SK-N-SH (cell line): ENCODE data around the gene ALG13. TPM values are rescaled to one million over a fixed set of nuclear protein-coding genes. Genes with fewer than 3 reads are reported as not detected.
A peak's percentile ranks its signal among the peaks of the same experiment; 100 is the strongest.

Experiments used
- CTCF ChIA-PET: fragments of 300-600, 350-600 bp; formaldehyde crosslinking; extraction: SDS; loops from one replicate; lab custom pipeline; 2021; lab: Yijun Ruan, JAX
- POLR2A ChIA-PET: fragments of 350-600 bp; sonication (Branson Sonifier 250); formaldehyde crosslinking; extraction: SDS; loops from one replicate; lab custom pipeline; 2020; ENCODE audit warnings: antibody characterized with exemption, inconsistent platforms; lab: Yijun Ruan, JAX
- DNase-seq: peaks from one replicate; pipeline ENCODE4 v3.0.0; 2012
- H2AFZ ChIP-seq: fragments of 200-600 bp; sonication (generic); 2 replicates; pipeline ENCODE4 v1.8.1; 2016; ENCODE audit warnings: antibody characterized with exemption, mild to moderate bottlenecking, low read depth
- H3F3A ChIP-seq: fragments of 200-600 bp; sonication (generic); replicated peaks from 2 replicates; pipeline ENCODE3; 2016; ENCODE audit warnings: antibody characterized with exemption, mild to moderate bottlenecking; ENCODE audit not compliant: insufficient read depth
- H3K27ac ChIP-seq, 2 experiments: fragments of 200-500 bp in 1 of 2; fragments of 200-600 bp in 1 of 2; sonication (Bioruptor generic) in 1 of 2; sonication (generic), shearing (Covaris generic) in 1 of 2; 2 replicates each; pipeline versions ENCODE4 v1.5.1 to v1.6.1; 2014 to 2016; ENCODE audit warnings: low read depth in 2 of 2, inconsistent platforms in 1 of 2, low read length in 1 of 2, mild to moderate bottlenecking in 1 of 2, mixed read lengths in 1 of 2
- H3K27me3 ChIP-seq: fragments of 200-600 bp; sonication (generic), shearing (Covaris generic); 2 replicates; pipeline ENCODE4 v1.6.1; 2016; ENCODE audit warnings: mixed run types; ENCODE audit not compliant: insufficient read depth
- H3K36me3 ChIP-seq, 2 experiments: fragments of 200-500 bp in 1 of 2; fragments of 200-600 bp in 1 of 2; sonication (Bioruptor generic) in 1 of 2; sonication (generic) in 1 of 2; replicated peaks in 1 of 2; 2 replicates each; pipeline versions ENCODE3 to v1.5.1; 2014 to 2016; ENCODE audit warnings: low read length in 1 of 2, mild to moderate bottlenecking in 1 of 2; ENCODE audit not compliant: insufficient read depth in 2 of 2, control insufficient read depth in 1 of 2
- H3K4me1 ChIP-seq, 2 experiments: fragments of 200-500 bp in 1 of 2; fragments of 200-600 bp in 1 of 2; sonication (Bioruptor generic) in 1 of 2; sonication (generic), shearing (Covaris generic) in 1 of 2; 2 replicates each; pipeline versions ENCODE4 v1.5.1 to v1.6.1; 2014 to 2016; ENCODE audit warnings: low read depth in 1 of 2, low read length in 1 of 2, mixed run types in 1 of 2; ENCODE audit not compliant: insufficient read depth in 2 of 2, control insufficient read depth in 1 of 2
- H3K4me2 ChIP-seq: fragments of 200-600 bp; sonication (generic), shearing (Covaris generic); 2 replicates; pipeline ENCODE4 v1.6.1; 2017; ENCODE audit warnings: mixed run types
- H3K4me3 ChIP-seq, 2 experiments: fragments of 200-500 bp in 1 of 2; fragments of 200-600 bp in 1 of 2; sonication (Bioruptor generic) in 1 of 2; sonication (generic), shearing (Covaris generic) in 1 of 2; 2 replicates each; pipeline versions ENCODE4 v1.5.1 to v1.8.1; 2014 to 2016; ENCODE audit warnings: low read depth in 2 of 2, inconsistent platforms in 1 of 2, low read length in 1 of 2, mild to moderate bottlenecking in 1 of 2, mixed read lengths in 1 of 2, moderate library complexity in 1 of 2
- H3K79me2 ChIP-seq: fragments of 200-600 bp; sonication (generic); 2 replicates; pipeline ENCODE4 v1.8.1; 2017; ENCODE audit warnings: mild to moderate bottlenecking; ENCODE audit not compliant: insufficient read depth
- H3K9ac ChIP-seq: fragments of 200-600 bp; sonication (generic); 2 replicates; pipeline ENCODE4 v1.6.1; 2017; ENCODE audit warnings: mixed run types
- H3K9me2 ChIP-seq: fragments of 200-600 bp; sonication (generic); 2 replicates; pipeline ENCODE4 v1.6.1; 2017; ENCODE audit warnings: mixed run types
- H3K9me3 ChIP-seq: fragments of 200-600 bp; sonication (generic); 2 replicates; pipeline ENCODE4 v1.6.1; 2017; ENCODE audit warnings: mixed run types, mild to moderate bottlenecking, moderate library complexity
- H4K20me1 ChIP-seq: fragments of 200-600 bp; sonication (generic); 2 replicates; pipeline ENCODE4 v1.6.1; 2017; ENCODE audit warnings: mild to moderate bottlenecking, mixed run types; ENCODE audit not compliant: insufficient read depth
- ELF1 ChIP-seq: IDR thresholded peaks from 2 replicates; pipeline ENCODE4 v1.4.0; 2012
- EZH2phosphoT487 ChIP-seq: fragments of 200-600 bp; sonication (generic); IDR thresholded peaks from 2 replicates; pipeline ENCODE4 v1.6.1; 2017; ENCODE audit warnings: low read depth, mixed run types, mild to moderate bottlenecking, antibody characterized with exemption, moderate library complexity, borderline replicate concordance
- FOSL2 ChIP-seq: IDR thresholded peaks from 2 replicates; pipeline ENCODE4 v1.4.0; 2012; ENCODE audit warnings: low read depth, mild to moderate bottlenecking, moderate library complexity, borderline replicate concordance
- GATA2 ChIP-seq: sonication (generic); formaldehyde crosslinking; IDR thresholded peaks from 2 replicates; pipeline ENCODE4 v1.5.0; 2020; ENCODE audit warnings: mild to moderate bottlenecking, missing genetic modification reagents
- NFIC ChIP-seq: IDR thresholded peaks from 2 replicates; pipeline ENCODE4 v1.4.0; 2012; ENCODE audit warnings: borderline replicate concordance
- RAD21 ChIP-seq: IDR thresholded peaks from 2 replicates; pipeline ENCODE4 v1.6.1; 2012; ENCODE audit warnings: mild to moderate bottlenecking, low read length
- SMC3 ChIP-seq: IDR thresholded peaks from 2 replicates; pipeline ENCODE4 v1.6.1; 2012; ENCODE audit warnings: low read depth, low read length, improper control_type of control experiment
- YY1 ChIP-seq: IDR thresholded peaks from 2 replicates; pipeline ENCODE4 v1.4.0; 2012; ENCODE audit warnings: low read depth, mild to moderate bottlenecking
- WGBS: methylation state at CpG from one replicate; pipeline ENCODE4 v1.1.6; 2017; ENCODE audit warnings: low lambda C conversion rate; 5-methylcytosine and 5-hydroxymethylcytosine counted together
- polyA plus RNA-seq, 3 experiments: library from polyadenylated mRNA; depleted of rRNA; stranded (reverse); fragments of >200 nt; gene quantifications; 2 replicates each; pipeline ENCODE4 v1.2.3, GENCODE V29; 2012
- TF ChIP-seq, protein P1 (sequence below): fragments of 200-600 bp; sonication (generic); IDR thresholded peaks from 2 replicates; pipeline ENCODE4 v1.6.1; 2017; ENCODE audit warnings: antibody characterized with exemption, mild to moderate bottlenecking, moderate library complexity
- TF ChIP-seq, protein P2 (sequence below): IDR thresholded peaks from 2 replicates; pipeline ENCODE4 v1.6.1; 2012; ENCODE audit warnings: mild to moderate bottlenecking, low read depth, low read length, moderate library complexity
- TF ChIP-seq, protein P3 (sequence below): IDR thresholded peaks from 2 replicates; pipeline ENCODE4; 2012
- TF ChIP-seq, protein P4 (sequence below): IDR thresholded peaks from 2 replicates; pipeline ENCODE4 v1.4.0; 2012; ENCODE audit warnings: low read depth, borderline replicate concordance
- TF ChIP-seq, protein P5 (sequence below): fragments of 150-350 bp; IDR thresholded peaks from 2 replicates; pipeline ENCODE4 v1.6.1; 2016; ENCODE audit warnings: mild to moderate bottlenecking, low read depth, low read length

Gene ALG13
- polyA plus RNA-seq, 1 of the 3 experiments (the other 2 are of a cell fraction) = 76.7 TPM

DNA sequence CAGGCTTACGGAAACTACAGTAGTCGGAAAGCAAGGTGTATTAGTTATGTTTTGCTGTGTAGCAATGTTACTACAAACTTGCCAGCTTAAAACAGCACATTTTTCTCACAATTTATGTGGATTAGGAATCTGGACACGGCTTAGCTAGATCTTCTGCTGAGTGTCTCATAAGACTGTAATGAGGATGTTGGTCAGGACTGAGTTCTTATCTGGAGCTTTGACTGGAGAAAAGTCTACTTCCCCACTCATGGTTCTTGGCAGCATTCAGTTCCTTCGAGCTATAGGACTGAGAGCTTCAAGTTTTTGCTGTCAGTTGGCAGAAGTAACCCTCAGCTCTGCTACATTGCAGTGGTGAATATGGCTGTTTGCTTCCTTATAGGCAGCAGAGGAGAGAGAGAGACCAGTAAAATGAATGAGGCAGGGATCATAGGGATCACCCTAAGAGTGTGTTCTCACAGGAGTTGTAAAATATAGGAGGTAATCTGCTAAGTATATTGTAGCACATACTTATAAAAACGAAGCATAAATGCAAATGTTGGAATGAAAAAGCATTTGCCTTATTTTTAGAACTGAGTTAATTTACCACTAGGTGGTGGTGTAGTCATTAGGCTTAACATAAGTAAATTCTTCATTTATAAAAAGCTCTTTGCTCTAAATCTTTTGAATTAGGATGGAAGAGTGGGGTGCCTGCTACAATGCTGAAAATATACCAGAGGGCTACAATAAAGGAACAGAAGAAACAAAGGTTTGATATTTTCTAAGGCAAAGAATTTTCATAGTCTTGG, 38.6 kb downstream of the ALG13 start:
- ChIA-PET CTCF (interaction anchor here (0.5 to 1.6 kb wide), 12 partner anchors 8 to 923 kb away, joined by 3 to 8 read pairs (median 3); no protein-coding TSS in a partner anchor), POLR2A (no interaction called here)
- peak; percentile 2 for DNase-seq
- no peak overlapping the region for H3K27ac ChIP-seq
- H3K36me3 ChIP-seq = peaks cover 27 to 37% of the 10 kb centered on the region in 2 experiments
- no peak overlapping the region for H3K4me2 ChIP-seq
- no peaks in the 10 kb centered on the region for H3K79me2 ChIP-seq
- no peaks in the 10 kb centered on the region for H3F3A ChIP-seq
- TF ChIP-seq YY1 (no peak), NFIC (no peak), RAD21 (peak; percentile 40)
- TF ChIP-seq, protein P1, sequence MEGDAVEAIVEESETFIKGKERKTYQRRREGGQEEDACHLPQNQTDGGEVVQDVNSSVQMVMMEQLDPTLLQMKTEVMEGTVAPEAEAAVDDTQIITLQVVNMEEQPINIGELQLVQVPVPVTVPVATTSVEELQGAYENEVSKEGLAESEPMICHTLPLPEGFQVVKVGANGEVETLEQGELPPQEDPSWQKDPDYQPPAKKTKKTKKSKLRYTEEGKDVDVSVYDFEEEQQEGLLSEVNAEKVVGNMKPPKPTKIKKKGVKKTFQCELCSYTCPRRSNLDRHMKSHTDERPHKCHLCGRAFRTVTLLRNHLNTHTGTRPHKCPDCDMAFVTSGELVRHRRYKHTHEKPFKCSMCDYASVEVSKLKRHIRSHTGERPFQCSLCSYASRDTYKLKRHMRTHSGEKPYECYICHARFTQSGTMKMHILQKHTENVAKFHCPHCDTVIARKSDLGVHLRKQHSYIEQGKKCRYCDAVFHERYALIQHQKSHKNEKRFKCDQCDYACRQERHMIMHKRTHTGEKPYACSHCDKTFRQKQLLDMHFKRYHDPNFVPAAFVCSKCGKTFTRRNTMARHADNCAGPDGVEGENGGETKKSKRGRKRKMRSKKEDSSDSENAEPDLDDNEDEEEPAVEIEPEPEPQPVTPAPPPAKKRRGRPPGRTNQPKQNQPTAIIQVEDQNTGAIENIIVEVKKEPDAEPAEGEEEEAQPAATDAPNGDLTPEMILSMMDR = peak; percentile 58
- TF ChIP-seq, protein P2, sequence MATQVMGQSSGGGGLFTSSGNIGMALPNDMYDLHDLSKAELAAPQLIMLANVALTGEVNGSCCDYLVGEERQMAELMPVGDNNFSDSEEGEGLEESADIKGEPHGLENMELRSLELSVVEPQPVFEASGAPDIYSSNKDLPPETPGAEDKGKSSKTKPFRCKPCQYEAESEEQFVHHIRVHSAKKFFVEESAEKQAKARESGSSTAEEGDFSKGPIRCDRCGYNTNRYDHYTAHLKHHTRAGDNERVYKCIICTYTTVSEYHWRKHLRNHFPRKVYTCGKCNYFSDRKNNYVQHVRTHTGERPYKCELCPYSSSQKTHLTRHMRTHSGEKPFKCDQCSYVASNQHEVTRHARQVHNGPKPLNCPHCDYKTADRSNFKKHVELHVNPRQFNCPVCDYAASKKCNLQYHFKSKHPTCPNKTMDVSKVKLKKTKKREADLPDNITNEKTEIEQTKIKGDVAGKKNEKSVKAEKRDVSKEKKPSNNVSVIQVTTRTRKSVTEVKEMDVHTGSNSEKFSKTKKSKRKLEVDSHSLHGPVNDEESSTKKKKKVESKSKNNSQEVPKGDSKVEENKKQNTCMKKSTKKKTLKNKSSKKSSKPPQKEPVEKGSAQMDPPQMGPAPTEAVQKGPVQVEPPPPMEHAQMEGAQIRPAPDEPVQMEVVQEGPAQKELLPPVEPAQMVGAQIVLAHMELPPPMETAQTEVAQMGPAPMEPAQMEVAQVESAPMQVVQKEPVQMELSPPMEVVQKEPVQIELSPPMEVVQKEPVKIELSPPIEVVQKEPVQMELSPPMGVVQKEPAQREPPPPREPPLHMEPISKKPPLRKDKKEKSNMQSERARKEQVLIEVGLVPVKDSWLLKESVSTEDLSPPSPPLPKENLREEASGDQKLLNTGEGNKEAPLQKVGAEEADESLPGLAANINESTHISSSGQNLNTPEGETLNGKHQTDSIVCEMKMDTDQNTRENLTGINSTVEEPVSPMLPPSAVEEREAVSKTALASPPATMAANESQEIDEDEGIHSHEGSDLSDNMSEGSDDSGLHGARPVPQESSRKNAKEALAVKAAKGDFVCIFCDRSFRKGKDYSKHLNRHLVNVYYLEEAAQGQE = no peak
- H3K4me1 ChIP-seq = no peaks in the 10 kb centered on the region
- H2AFZ ChIP-seq = no peak overlapping the region
- H3K9me3 ChIP-seq = no peaks in the 10 kb centered on the region
- H3K4me3 ChIP-seq = no peak overlapping the region
- no peaks in the 10 kb centered on the region for H4K20me1 ChIP-seq
- no peaks in the 10 kb centered on the region for H3K27me3 ChIP-seq
- 66% methylated on average over 5 of the region's 5 CpGs for WGBS
- no peak overlapping the region for H3K9ac ChIP-seq
- H3K9me2 ChIP-seq = no peaks in the 10 kb centered on the region

DNA sequence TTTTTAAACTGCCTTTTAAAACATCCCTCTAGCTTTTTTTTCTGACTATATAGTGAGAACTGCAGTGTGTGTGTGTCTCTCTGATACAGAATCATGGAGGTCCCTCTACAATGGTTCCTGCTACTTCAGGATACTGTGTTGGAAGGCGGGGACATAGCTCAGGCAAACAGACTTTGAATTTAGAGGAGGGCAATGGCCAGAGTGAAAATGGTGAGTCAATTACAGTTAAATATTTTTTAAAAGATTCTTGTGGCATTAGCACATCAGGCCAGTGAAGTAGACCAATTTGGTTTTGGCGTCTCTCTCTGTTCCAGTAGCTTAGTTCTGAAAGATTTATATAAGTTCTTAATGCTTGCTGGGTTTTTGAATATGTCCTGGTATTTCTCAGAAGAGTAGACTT, 47.1 kb downstream of the ALG13 start:
- no peak for TF ChIP-seq FOSL2
- no peak for TF ChIP-seq EZH2phosphoT487
- no peak for TF ChIP-seq ELF1
- no peak for TF ChIP-seq SMC3
- TF ChIP-seq, protein P3, sequence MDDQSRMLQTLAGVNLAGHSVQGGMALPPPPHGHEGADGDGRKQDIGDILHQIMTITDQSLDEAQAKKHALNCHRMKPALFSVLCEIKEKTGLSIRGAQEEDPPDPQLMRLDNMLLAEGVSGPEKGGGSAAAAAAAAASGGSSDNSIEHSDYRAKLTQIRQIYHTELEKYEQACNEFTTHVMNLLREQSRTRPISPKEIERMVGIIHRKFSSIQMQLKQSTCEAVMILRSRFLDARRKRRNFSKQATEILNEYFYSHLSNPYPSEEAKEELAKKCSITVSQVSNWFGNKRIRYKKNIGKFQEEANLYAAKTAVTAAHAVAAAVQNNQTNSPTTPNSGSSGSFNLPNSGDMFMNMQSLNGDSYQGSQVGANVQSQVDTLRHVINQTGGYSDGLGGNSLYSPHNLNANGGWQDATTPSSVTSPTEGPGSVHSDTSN = no peak
- TF ChIP-seq, protein P4, sequence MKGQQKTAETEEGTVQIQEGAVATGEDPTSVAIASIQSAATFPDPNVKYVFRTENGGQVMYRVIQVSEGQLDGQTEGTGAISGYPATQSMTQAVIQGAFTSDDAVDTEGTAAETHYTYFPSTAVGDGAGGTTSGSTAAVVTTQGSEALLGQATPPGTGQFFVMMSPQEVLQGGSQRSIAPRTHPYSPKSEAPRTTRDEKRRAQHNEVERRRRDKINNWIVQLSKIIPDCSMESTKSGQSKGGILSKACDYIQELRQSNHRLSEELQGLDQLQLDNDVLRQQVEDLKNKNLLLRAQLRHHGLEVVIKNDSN = no peak
- TF ChIP-seq, protein P5, sequence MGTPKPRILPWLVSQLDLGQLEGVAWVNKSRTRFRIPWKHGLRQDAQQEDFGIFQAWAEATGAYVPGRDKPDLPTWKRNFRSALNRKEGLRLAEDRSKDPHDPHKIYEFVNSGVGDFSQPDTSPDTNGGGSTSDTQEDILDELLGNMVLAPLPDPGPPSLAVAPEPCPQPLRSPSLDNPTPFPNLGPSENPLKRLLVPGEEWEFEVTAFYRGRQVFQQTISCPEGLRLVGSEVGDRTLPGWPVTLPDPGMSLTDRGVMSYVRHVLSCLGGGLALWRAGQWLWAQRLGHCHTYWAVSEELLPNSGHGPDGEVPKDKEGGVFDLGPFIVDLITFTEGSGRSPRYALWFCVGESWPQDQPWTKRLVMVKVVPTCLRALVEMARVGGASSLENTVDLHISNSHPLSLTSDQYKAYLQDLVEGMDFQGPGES = no peak
- no peak for TF ChIP-seq GATA2 (CRISPR knock-in tag)
- CTCF ChIA-PET = interaction anchor here (1.3 kb wide), 1 partner anchor 15 kb away, joined by 3 read pairs; no protein-coding TSS in a partner anchor
- POLR2A ChIA-PET = no interaction called here

More for the DNA sequence above, 47.1 kb downstream of the ALG13 start:
- 87% methylated on average over 2 of the region's 2 CpGs for WGBS
- Histone ChIP-seq H3K27ac (no peak overlapping the region), H3K9ac (no peak overlapping the region), H3K4me2 (no peak overlapping the region), H3K4me3 (no peak overlapping the region), H3K27me3 (no peaks in the 10 kb centered on the region), H3K79me2 (no peaks in the 10 kb centered on the region), H2AFZ (no peak overlapping the region), H4K20me1 (no peaks in the 10 kb centered on the region), H3K4me1 (no peaks in the 10 kb centered on the region), H3K9me3 (no peaks in the 10 kb centered on the region), H3F3A (no peaks in the 10 kb centered on the region), H3K9me2 (no peaks in the 10 kb centered on the region), H3K36me3 (peaks cover 47 to 65% of the 10 kb centered on the region in 2 experiments)
- DNase-seq = no peak
